Stimulated activated CD8-positive, alpha-beta memory T cell treated with anti-CD3 and anti-CD28 coated beads, Interleukin-15, amount 100 ng/mL, for 4 hours (primary cell): ENCODE results near the gene GAP43.

Experiments
- DNase-seq, 2 donors: peaks; one replicate each; pipeline ENCODE4 v3.0.0-alpha.2; 2020; ENCODE audit warnings: low read depth in 2 of 2

GAP43 gene

DNA sequence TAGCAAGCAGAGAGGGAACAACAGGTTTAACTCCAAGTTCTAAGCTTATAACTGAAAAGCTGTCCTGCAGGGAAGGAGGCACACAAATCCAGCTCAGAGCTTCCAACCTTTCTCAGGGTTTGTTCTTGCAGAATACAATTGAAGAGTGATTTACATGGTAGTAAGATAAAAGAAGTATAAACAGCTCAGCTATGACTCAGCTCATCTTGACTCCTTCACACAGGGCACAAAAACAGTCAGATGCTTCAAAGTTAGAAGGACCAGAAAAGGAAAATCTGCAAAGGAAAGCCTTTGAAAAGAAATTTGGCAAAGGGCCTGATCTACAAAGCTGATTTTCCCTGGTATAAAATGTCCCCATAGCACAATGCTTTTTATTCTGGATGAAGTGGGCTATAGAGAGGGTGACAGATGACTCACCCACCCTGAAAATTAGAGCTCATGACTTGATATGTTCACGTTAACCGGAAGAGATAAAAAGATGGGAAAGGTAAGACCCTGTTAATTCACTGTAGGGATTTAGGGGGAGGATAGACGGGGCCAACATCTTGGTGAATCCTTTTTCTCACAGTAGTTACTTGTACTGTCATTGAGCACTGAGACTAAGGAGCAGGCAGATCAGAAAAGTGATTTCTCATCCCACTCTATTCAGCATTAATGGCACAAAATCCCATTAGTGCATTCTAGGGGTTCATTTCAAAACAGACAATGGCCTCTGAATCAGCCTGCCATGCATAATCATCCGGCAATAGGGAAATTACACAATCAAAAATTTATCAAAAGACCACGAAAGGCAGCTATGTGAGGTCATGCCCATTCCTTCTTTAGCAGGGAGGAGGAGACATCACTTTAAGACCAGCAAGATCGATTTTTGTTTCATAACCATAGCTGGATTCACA, 143.5 kb downstream of the GAP43 start:
- no peak for DNase-seq

DNA sequence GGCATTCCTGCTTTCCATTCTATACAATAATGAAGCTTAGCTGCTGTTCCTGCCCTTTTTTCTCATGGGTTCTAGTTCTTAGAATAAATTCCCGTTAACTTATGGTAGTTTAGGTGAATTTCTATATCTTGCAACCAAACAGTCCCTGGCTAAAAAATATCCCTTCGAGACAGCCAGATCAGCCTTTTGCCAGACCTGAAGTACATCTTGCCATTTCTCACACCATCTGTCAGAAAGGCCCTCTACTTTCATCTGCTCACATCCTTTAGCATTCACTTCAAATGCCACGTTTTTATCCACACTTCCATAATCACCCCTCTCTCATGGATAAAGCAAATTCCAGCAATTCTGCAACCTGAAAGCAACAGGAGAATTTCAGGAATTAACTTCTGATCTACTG, 145.4 kb downstream of the GAP43 start:
- no peak for DNase-seq
